Astrocyte (in vitro differentiated cells and primary cell): Measurements from ENCODE around the gene ATXN1L. TPM values are rescaled to one million over a fixed set of nuclear protein-coding genes. Genes with fewer than 3 reads are reported as not detected.
"Not testable (repeated sequence)": the region's sequence is repeated elsewhere in the genome, so short reads cannot be mapped to it uniquely, and the experiment has no call there.

Source experiments
- DNase-seq: peaks from one replicate; pipeline ENCODE4 v3.0.0-alpha.2; 2010; ENCODE audit warnings: low read depth
- FAIRE-seq: peaks from 2 replicates; lab custom pipeline; 2011; peaks lifted over from hg19 to GRCh38; lab: Jason Lieb, UNC
- H2AFZ ChIP-seq: 2 replicates; pipeline ENCODE4 v1.6.0; 2012; ENCODE audit warnings: low read depth, low read length, inconsistent platforms
- H3K27ac ChIP-seq: 2 replicates; pipeline ENCODE4 v1.5.1; 2011; ENCODE audit warnings: low read depth, low read length, inconsistent platforms
- H3K27me3 ChIP-seq: 2 replicates; pipeline ENCODE4 v1.6.0; 2011; ENCODE audit warnings: low read length, inconsistent platforms; ENCODE audit not compliant: insufficient read depth
- H3K36me3 ChIP-seq: 2 replicates; pipeline ENCODE4 v1.5.1; 2011; ENCODE audit warnings: low read length, inconsistent platforms; ENCODE audit not compliant: insufficient read depth
- H3K4me1 ChIP-seq: 2 replicates; pipeline ENCODE4 v1.5.1; 2011; ENCODE audit warnings: low read length, inconsistent platforms; ENCODE audit not compliant: insufficient read depth
- H3K4me2 ChIP-seq: 2 replicates; pipeline ENCODE4 v1.6.0; 2012; ENCODE audit warnings: low read length, inconsistent platforms
- H3K4me3 ChIP-seq: 2 replicates; pipeline ENCODE4 v1.5.1; 2011; ENCODE audit warnings: low read depth, mild to moderate bottlenecking, low read length, inconsistent platforms; ENCODE audit not compliant: insufficient read depth
- H3K79me2 ChIP-seq: 2 replicates; pipeline ENCODE4 v1.6.0; 2012; ENCODE audit warnings: mild to moderate bottlenecking, low read length, inconsistent platforms; ENCODE audit not compliant: insufficient read depth
- H3K9ac ChIP-seq: 2 replicates; pipeline ENCODE4 v1.6.0; 2012; ENCODE audit warnings: mild to moderate bottlenecking, low read length, inconsistent platforms
- H3K9me3 ChIP-seq: 2 replicates; pipeline ENCODE4 v1.5.1; 2012; ENCODE audit warnings: low read depth, mild to moderate bottlenecking, low read length, inconsistent platforms; ENCODE audit not compliant: insufficient read depth
- H4K20me1 ChIP-seq: 2 replicates; pipeline ENCODE4 v1.6.0; 2012; ENCODE audit warnings: low read length, inconsistent platforms; ENCODE audit not compliant: insufficient read depth
- H3K27ac Mint-ChIP-seq: one replicate; pipeline ENCODE4 v1.8.0; 2021; ENCODE audit warnings: mild to moderate bottlenecking, mixed read lengths; ENCODE audit not compliant: unreplicated experiment
- H3K27me3 Mint-ChIP-seq: one replicate; pipeline ENCODE4 v1.8.0; 2021; ENCODE audit warnings: low read depth, mixed read lengths; ENCODE audit not compliant: unreplicated experiment
- H3K36me3 Mint-ChIP-seq: one replicate; pipeline ENCODE4 v1.8.0; 2021; ENCODE audit warnings: low read depth, mixed read lengths; ENCODE audit not compliant: unreplicated experiment
- H3K4me1 Mint-ChIP-seq: one replicate; pipeline ENCODE4 v1.8.0; 2021; ENCODE audit warnings: low read depth, mixed read lengths; ENCODE audit not compliant: unreplicated experiment
- H3K4me3 Mint-ChIP-seq: one replicate; pipeline ENCODE4 v1.8.0; 2021; ENCODE audit warnings: mild to moderate bottlenecking, moderate library complexity, mixed read lengths; ENCODE audit not compliant: unreplicated experiment
- H3K9me3 Mint-ChIP-seq: one replicate; pipeline ENCODE4 v1.8.0; 2021; ENCODE audit warnings: mild to moderate bottlenecking, mixed read lengths; ENCODE audit not compliant: unreplicated experiment
- EZH2 ChIP-seq: IDR thresholded peaks from 2 replicates; pipeline ENCODE4 v1.6.1; 2012; ENCODE audit warnings: mild to moderate bottlenecking, low read length, inconsistent platforms; ENCODE audit not compliant: insufficient read depth
- total RNA-seq: library from RNA; stranded (reverse); gene quantifications from 2 replicates; pipeline ENCODE4 v1.2.1, GENCODE V29; 2021
- TF ChIP-seq, protein P1 (sequence below): IDR thresholded peaks from 2 replicates; pipeline ENCODE4 v1.5.1; 2011; ENCODE audit warnings: low read depth, mild to moderate bottlenecking, inconsistent platforms, low read length, moderate library complexity; ENCODE audit not compliant: insufficient read depth

Gene ATXN1L
- total RNA-seq, 1 donor from 2014 or later = 32.7 TPM

GRCh38 chr16:71826533-71827017 lies 19.2 kb upstream of the ATXN1L start:
- no peaks in the 10 kb centered on the region for H3K4me1 ChIP-seq
- H3K27ac Mint-ChIP-seq = no peak overlapping the region
- H3K27me3 ChIP-seq = no peaks in the 10 kb centered on the region
- H3K9ac ChIP-seq = no peak overlapping the region
- no peaks in the 10 kb centered on the region for H3K36me3 ChIP-seq
- no peaks in the 10 kb centered on the region for H3K9me3 ChIP-seq
- H3K27me3 Mint-ChIP-seq = no peaks in the 10 kb centered on the region
- no peak overlapping the region for H3K4me3 ChIP-seq
- no peaks in the 10 kb centered on the region for H3K79me2 ChIP-seq
- H3K27ac ChIP-seq = no peak overlapping the region
- DNase-seq (no peak), FAIRE-seq (no peak)
- no peaks in the 10 kb centered on the region for H4K20me1 ChIP-seq
- H3K4me1 Mint-ChIP-seq = no peaks in the 10 kb centered on the region
- peaks cover 6% of the 10 kb centered on the region for H3K9me3 Mint-ChIP-seq
- peaks cover 12% of the 10 kb centered on the region for H3K36me3 Mint-ChIP-seq
- H2AFZ ChIP-seq = no peak overlapping the region
- H3K4me2 ChIP-seq = no peak overlapping the region
- H3K4me3 Mint-ChIP-seq = no peak overlapping the region
- no peak for TF ChIP-seq EZH2
- TF ChIP-seq, protein P1, sequence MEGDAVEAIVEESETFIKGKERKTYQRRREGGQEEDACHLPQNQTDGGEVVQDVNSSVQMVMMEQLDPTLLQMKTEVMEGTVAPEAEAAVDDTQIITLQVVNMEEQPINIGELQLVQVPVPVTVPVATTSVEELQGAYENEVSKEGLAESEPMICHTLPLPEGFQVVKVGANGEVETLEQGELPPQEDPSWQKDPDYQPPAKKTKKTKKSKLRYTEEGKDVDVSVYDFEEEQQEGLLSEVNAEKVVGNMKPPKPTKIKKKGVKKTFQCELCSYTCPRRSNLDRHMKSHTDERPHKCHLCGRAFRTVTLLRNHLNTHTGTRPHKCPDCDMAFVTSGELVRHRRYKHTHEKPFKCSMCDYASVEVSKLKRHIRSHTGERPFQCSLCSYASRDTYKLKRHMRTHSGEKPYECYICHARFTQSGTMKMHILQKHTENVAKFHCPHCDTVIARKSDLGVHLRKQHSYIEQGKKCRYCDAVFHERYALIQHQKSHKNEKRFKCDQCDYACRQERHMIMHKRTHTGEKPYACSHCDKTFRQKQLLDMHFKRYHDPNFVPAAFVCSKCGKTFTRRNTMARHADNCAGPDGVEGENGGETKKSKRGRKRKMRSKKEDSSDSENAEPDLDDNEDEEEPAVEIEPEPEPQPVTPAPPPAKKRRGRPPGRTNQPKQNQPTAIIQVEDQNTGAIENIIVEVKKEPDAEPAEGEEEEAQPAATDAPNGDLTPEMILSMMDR = no peak

DNA sequence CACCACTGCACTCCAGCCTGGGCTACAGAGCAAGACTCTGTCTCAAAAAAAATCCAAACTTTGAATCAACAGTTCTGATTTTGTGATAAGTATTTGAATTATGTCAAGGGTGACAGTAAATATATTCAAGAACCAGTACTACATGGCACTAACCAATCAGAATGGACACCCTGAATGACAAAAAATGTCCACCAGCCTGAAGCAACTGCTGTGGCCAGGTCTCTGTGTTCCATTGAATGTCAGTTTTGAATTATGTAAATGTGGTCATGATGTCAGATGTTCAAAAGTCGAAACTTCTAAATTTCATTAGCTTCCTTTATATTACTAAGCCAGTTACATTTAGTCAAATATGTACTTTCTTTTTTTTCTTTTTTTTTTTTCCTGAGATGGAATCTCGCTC lies 15.4 kb upstream of the ATXN1L start:
- no peak overlapping the region for H3K4me3 Mint-ChIP-seq
- TF ChIP-seq EZH2 = no peak
- TF ChIP-seq, protein P1 = no peak
- Histone ChIP-seq H3K27ac (no peak overlapping the region), H3K4me1 (no peaks in the 10 kb centered on the region), H3K27me3 (no peaks in the 10 kb centered on the region), H3K4me2 (no peak overlapping the region), H2AFZ (no peak overlapping the region), H3K79me2 (no peaks in the 10 kb centered on the region), H3K36me3 (no peaks in the 10 kb centered on the region), H3K9me3 (no peaks in the 10 kb centered on the region), H4K20me1 (no peaks in the 10 kb centered on the region), H3K4me3 (no peak overlapping the region), H3K9ac (no peak overlapping the region)
- no peaks in the 10 kb centered on the region for H3K4me1 Mint-ChIP-seq
- H3K9me3 Mint-ChIP-seq = peaks cover 6% of the 10 kb centered on the region
- no peak for DNase-seq
- no peaks in the 10 kb centered on the region for H3K27me3 Mint-ChIP-seq
- peaks cover 12% of the 10 kb centered on the region for H3K36me3 Mint-ChIP-seq
- FAIRE-seq = no peak
- H3K27ac Mint-ChIP-seq = no peak overlapping the region

- H4K20me1 ChIP-seq, H3K4me3 ChIP-seq, H3K4me1 ChIP-seq, H3K9me3 ChIP-seq, H3K4me1 Mint-ChIP-seq, H3K79me2 ChIP-seq, H3K27me3 ChIP-seq, H3K36me3 ChIP-seq, H3K4me3 Mint-ChIP-seq, H3K27ac Mint-ChIP-seq, H3K9ac ChIP-seq, H2AFZ ChIP-seq, H3K27me3 Mint-ChIP-seq, FAIRE-seq, H3K4me2 ChIP-seq, H3K9me3 Mint-ChIP-seq, H3K36me3 Mint-ChIP-seq, H3K27ac ChIP-seq, DNase-seq: not testable (repeated sequence)
Measured at GRCh38 chr16:71831698-71832097, 14.1 kb upstream of the ATXN1L start.

DNA sequence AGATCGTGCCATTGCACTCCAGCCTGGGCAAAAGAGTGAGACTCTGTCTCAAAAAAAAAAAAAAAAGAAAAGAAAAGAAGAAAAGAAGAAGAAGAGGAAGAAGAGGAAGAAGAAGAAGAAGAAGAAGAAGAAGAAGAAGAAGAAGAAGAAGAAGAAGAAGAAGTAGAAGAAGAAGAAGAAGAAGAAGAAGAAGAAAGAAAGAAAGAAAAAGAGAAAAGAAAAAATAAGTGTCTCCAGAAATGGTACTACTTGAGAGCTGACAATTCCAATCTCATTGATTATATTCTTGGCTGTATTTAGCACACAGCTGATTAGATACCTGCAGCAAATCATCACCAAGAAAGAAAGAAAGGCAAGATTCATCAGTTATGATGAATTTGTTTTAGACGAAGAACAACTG lies 13.7 kb upstream of the ATXN1L start:
- not testable (repeated sequence) for H3K4me1 Mint-ChIP-seq, H3K4me3 ChIP-seq, H3K27ac Mint-ChIP-seq, H2AFZ ChIP-seq, H4K20me1 ChIP-seq, H3K4me2 ChIP-seq, H3K27me3 Mint-ChIP-seq, H3K9ac ChIP-seq, H3K79me2 ChIP-seq, H3K27ac ChIP-seq, H3K36me3 Mint-ChIP-seq, H3K36me3 ChIP-seq, H3K9me3 Mint-ChIP-seq, H3K4me1 ChIP-seq, H3K4me3 Mint-ChIP-seq, H3K27me3 ChIP-seq, FAIRE-seq, DNase-seq, H3K9me3 ChIP-seq
